ENCODE data around the gene UBE2E2.

UBE2E2 gene

GRCh38 chr3:23399221-23399620 is 196.1 kb downstream of the UBE2E2 start:
- no peak for DNase-seq

- no peak for DNase-seq
These were observed 199.8 kb downstream of the UBE2E2 start for GRCh38 chr3:23402728-23403492.

- DNase-seq = no peak
These were observed 201.1 kb downstream of the UBE2E2 start for GRCh38 chr3:23404246-23404645.

- DNase-seq = no peak
These were observed 202.0 kb downstream of the UBE2E2 start for GRCh38 chr3:23405081-23405480.

GRCh38 chr3:23406601-23407000 is 203.5 kb downstream of the UBE2E2 start:
- DNase-seq = no peak

GRCh38 chr3:23418026-23418425 is 214.9 kb downstream of the UBE2E2 start:
- DNase-seq = no peak

- DNase-seq = no peak
These were observed 218.8 kb downstream of the UBE2E2 start for GRCh38 chr3:23421811-23422516.

GRCh38 chr3:23422517-23422851 is 219.4 kb downstream of the UBE2E2 start:
- no peak for DNase-seq

GRCh38 chr3:23425410-23425809 is 222.3 kb downstream of the UBE2E2 start:
- no peak for DNase-seq

GRCh38 chr3:23430781-23431398 is 227.8 kb downstream of the UBE2E2 start:
- DNase-seq = no peak

- DNase-seq = no peak
These were observed 228.6 kb downstream of the UBE2E2 start for GRCh38 chr3:23431764-23432163.

- no peak for DNase-seq
These were observed 232.2 kb downstream of the UBE2E2 start for GRCh38 chr3:23435318-23435717.

- no peak for DNase-seq
These were observed 232.8 kb downstream of the UBE2E2 start for GRCh38 chr3:23435904-23436303.

- DNase-seq = no peak
These were observed 234.5 kb downstream of the UBE2E2 start for GRCh38 chr3:23437484-23438145.

GRCh38 chr3:23438657-23439056 is 235.5 kb downstream of the UBE2E2 start:
- DNase-seq = no peak

GRCh38 chr3:23439080-23439479 is 236.0 kb downstream of the UBE2E2 start:
- no peak for DNase-seq

- no peak for DNase-seq
These were observed 237.5 kb downstream of the UBE2E2 start for GRCh38 chr3:23440416-23441294.

GRCh38 chr3:23442598-23443383 is 239.7 kb downstream of the UBE2E2 start:
- DNase-seq = no peak

- DNase-seq = no peak
These were observed 241.3 kb downstream of the UBE2E2 start for GRCh38 chr3:23444386-23444785.

- DNase-seq = no peak
These were observed 243.2 kb downstream of the UBE2E2 start for GRCh38 chr3:23446301-23446700.

- DNase-seq = no peak
These were observed 245.9 kb downstream of the UBE2E2 start for GRCh38 chr3:23448998-23449537.

Measured in stimulated activated CD4-positive, alpha-beta T cell treated with anti-CD3 and anti-CD28 coated beads, Interleukin-2, amount 100 ng/mL, for 48 hours (primary cell).